Neural cell (in vitro differentiated cells): ENCODE data around the gene MYL12B. TPM values are rescaled to one million over a fixed set of nuclear protein-coding genes. Genes with fewer than 3 reads are reported as not detected.

Source experiments
- H2AFZ ChIP-seq: fragments of 200-600, 300-800 bp; sonication (generic), shearing (Covaris generic); 2 replicates; pipeline ENCODE4 v1.6.0; 2014; ENCODE audit warnings: low read depth, mild to moderate bottlenecking, antibody characterized with exemption, low read length, moderate library complexity
- H3F3A ChIP-seq: fragments of 200-600 bp; shearing (Covaris generic); 2 replicates; pipeline ENCODE4 v1.6.1; 2016; ENCODE audit warnings: mild to moderate bottlenecking, moderate library complexity, mixed read lengths, antibody characterized with exemption, low read length; ENCODE audit not compliant: insufficient read depth, poor library complexity, severe bottlenecking
- H3K27ac ChIP-seq: fragments of 200-600, 300-800 bp; sonication (generic), shearing (Covaris generic); 2 replicates; pipeline ENCODE4 v1.5.1; 2014; ENCODE audit warnings: mild to moderate bottlenecking, low read length, moderate library complexity
- H3K27me3 ChIP-seq: fragments of 300-800, 200-600 bp; sonication (generic), shearing (Covaris generic); 2 replicates; pipeline ENCODE4 v1.6.0; 2014; ENCODE audit warnings: mild to moderate bottlenecking, low read depth, low read length, moderate library complexity; ENCODE audit not compliant: insufficient read depth
- H3K36me3 ChIP-seq: fragments of 300-800, 200-600 bp; sonication (generic), shearing (Covaris generic); 2 replicates; pipeline ENCODE4 v1.5.1; 2014; ENCODE audit warnings: mild to moderate bottlenecking, antibody characterized with exemption, low read length, moderate library complexity; ENCODE audit not compliant: insufficient read depth
- H3K4me2 ChIP-seq: fragments of 300-800, 200-600 bp; sonication (generic), shearing (Covaris generic); 2 replicates; pipeline ENCODE4 v1.6.0; 2014; ENCODE audit warnings: mild to moderate bottlenecking, low read length
- H3K4me3 ChIP-seq: fragments of 300-800, 200-600 bp; sonication (generic), shearing (Covaris generic); 2 replicates; pipeline ENCODE4 v1.5.1; 2014; ENCODE audit warnings: mild to moderate bottlenecking, low read length, moderate library complexity
- H3K79me2 ChIP-seq: fragments of 200-600 bp; shearing (Covaris generic); replicated peaks from 2 replicates; pipeline ENCODE4 v1.6.0; 2014; ENCODE audit warnings: mild to moderate bottlenecking, low read length, moderate library complexity; ENCODE audit not compliant: insufficient read depth
- H3K9ac ChIP-seq: fragments of 300-800, 200-600 bp; sonication (generic), shearing (Covaris generic); 2 replicates; pipeline ENCODE4 v1.6.1; 2016; ENCODE audit warnings: mild to moderate bottlenecking, low read length, mixed read lengths
- H3K9me2 ChIP-seq: fragments of 200-600 bp; shearing (Covaris generic); 2 replicates; pipeline ENCODE4 v1.6.1; 2016; ENCODE audit warnings: mild to moderate bottlenecking, low read length, mixed read lengths; ENCODE audit not compliant: insufficient read depth
- H3K9me3 ChIP-seq: fragments of 200-600, 300-800 bp; sonication (generic), shearing (Covaris generic); 2 replicates; pipeline ENCODE4 v1.6.1; 2016; ENCODE audit warnings: mild to moderate bottlenecking, mixed run types, low read length, moderate library complexity, mixed read lengths
- H4K20me1 ChIP-seq: fragments of 200-600 bp; shearing (Covaris generic); 2 replicates; pipeline ENCODE4 v1.6.1; 2016; ENCODE audit warnings: mild to moderate bottlenecking, mixed run types; ENCODE audit not compliant: insufficient read depth
- EP300 ChIP-seq: fragments of 450-650 bp; conservative IDR thresholded peaks from 2 replicates; pipeline ENCODE4 v1.6.1; 2014; ENCODE audit warnings: antibody characterized with exemption, mild to moderate bottlenecking, moderate library complexity; ENCODE audit not compliant: poor library complexity, severe bottlenecking
- EZH2 ChIP-seq: fragments of 200-600, 300-800 bp; shearing (Covaris generic), sonication (generic); IDR thresholded peaks from 2 replicates; pipeline ENCODE4 v1.6.1; 2014; ENCODE audit warnings: antibody characterized with exemption, low read length, borderline replicate concordance, mild to moderate bottlenecking; ENCODE audit not compliant: insufficient read depth, poor library complexity, severe bottlenecking
- MXI1 ChIP-seq: fragments of 450-650 bp; conservative IDR thresholded peaks from 2 replicates; pipeline ENCODE4 v1.6.1; 2014; ENCODE audit warnings: antibody characterized with exemption, mild to moderate bottlenecking; ENCODE audit not compliant: poor library complexity, severe bottlenecking
- POLR2AphosphoS5 ChIP-seq: IDR thresholded peaks from 2 replicates; pipeline ENCODE4 v1.6.1; 2012
- RAD21 ChIP-seq: fragments of 450-650 bp; conservative IDR thresholded peaks from 2 replicates; pipeline ENCODE4 v1.6.1; 2014; ENCODE audit warnings: antibody characterized with exemption, mild to moderate bottlenecking, moderate library complexity
- REST ChIP-seq: IDR thresholded peaks from 2 replicates; pipeline ENCODE4 v1.6.1; 2012; ENCODE audit warnings: borderline replicate concordance
- SMC3 ChIP-seq: fragments of 450-650 bp; conservative IDR thresholded peaks from 2 replicates; pipeline ENCODE4 v1.6.1; 2014; ENCODE audit warnings: antibody characterized with exemption, mild to moderate bottlenecking, moderate library complexity; ENCODE audit not compliant: poor library complexity
- TAF1 ChIP-seq: IDR thresholded peaks from 2 replicates; pipeline ENCODE4 v1.6.1; 2012; ENCODE audit warnings: low read depth
- polyA plus RNA-seq: library from polyadenylated mRNA; depleted of rRNA; stranded (reverse); fragments of >200 nt; gene quantifications from 2 replicates; pipeline ENCODE4 v1.2.3, GENCODE V29; 2014
- TF ChIP-seq, protein P1 (sequence below): fragments of 450-650 bp; IDR thresholded peaks from 2 replicates; pipeline ENCODE4 v1.5.1; 2014; ENCODE audit warnings: antibody characterized with exemption, mild to moderate bottlenecking, moderate library complexity; ENCODE audit not compliant: poor library complexity, severe bottlenecking

The MYL12B gene
- polyA plus RNA-seq, 1 donor from 2014 or later: 384 TPM

GRCh38 chr18:3257627-3258120, 4.3 kb upstream of the MYL12B start:
- TF ChIP-seq TAF1: no peak
- no peak for TF ChIP-seq EZH2
- TF ChIP-seq MXI1: no peak
- TF ChIP-seq SMC3: no peak
- TF ChIP-seq, protein P1, sequence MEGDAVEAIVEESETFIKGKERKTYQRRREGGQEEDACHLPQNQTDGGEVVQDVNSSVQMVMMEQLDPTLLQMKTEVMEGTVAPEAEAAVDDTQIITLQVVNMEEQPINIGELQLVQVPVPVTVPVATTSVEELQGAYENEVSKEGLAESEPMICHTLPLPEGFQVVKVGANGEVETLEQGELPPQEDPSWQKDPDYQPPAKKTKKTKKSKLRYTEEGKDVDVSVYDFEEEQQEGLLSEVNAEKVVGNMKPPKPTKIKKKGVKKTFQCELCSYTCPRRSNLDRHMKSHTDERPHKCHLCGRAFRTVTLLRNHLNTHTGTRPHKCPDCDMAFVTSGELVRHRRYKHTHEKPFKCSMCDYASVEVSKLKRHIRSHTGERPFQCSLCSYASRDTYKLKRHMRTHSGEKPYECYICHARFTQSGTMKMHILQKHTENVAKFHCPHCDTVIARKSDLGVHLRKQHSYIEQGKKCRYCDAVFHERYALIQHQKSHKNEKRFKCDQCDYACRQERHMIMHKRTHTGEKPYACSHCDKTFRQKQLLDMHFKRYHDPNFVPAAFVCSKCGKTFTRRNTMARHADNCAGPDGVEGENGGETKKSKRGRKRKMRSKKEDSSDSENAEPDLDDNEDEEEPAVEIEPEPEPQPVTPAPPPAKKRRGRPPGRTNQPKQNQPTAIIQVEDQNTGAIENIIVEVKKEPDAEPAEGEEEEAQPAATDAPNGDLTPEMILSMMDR: no peak
- TF ChIP-seq POLR2AphosphoS5: no peak
- no peak for TF ChIP-seq EP300
- no peak for TF ChIP-seq RAD21
- no peak for TF ChIP-seq REST
- no peak overlapping the region for H3K9ac ChIP-seq
- peaks cover 4% of the 10 kb centered on the region for H3K79me2 ChIP-seq
- H4K20me1 ChIP-seq: no peaks in the 10 kb centered on the region
- no peaks in the 10 kb centered on the region for H3F3A ChIP-seq
- H3K9me3 ChIP-seq: no peaks in the 10 kb centered on the region
- no peak overlapping the region for H3K4me3 ChIP-seq
- H3K9me2 ChIP-seq: no peaks in the 10 kb centered on the region
- H3K36me3 ChIP-seq: no peaks in the 10 kb centered on the region
- H3K4me2 ChIP-seq: no peak overlapping the region
- no peak overlapping the region for H3K27ac ChIP-seq
- no peak overlapping the region for H2AFZ ChIP-seq
- no peaks in the 10 kb centered on the region for H3K27me3 ChIP-seq

DNA sequence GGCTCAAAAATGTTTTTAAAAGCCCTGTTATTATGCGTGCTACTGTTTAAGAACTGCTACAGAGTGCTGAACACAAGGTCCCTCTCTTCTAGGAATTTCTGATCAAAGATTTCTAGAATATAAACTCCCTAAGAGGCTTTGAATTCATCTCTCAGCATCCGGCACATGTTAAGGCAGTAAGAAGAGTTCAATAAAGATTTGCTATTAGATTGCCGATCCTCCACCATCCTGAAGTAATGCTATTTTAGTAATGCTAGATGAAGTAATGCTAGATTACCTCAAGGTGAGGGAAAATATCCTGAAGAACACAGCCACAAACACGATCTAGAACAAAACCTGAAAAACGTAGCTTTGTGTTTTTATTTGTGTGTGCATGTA, 949 bp upstream of the MYL12B start:
- Histone ChIP-seq H2AFZ (peak overlapping the region; percentile 98), H4K20me1 (peaks cover 4% of the 10 kb centered on the region), H3K9me2 (no peaks in the 10 kb centered on the region), H3K27ac (peak overlapping the region; percentile 81), H3K79me2 (peaks cover 37% of the 10 kb centered on the region), H3K4me2 (peak overlapping the region; percentile 76), H3F3A (no peaks in the 10 kb centered on the region), H3K9ac (peak overlapping the region; percentile 91), H3K36me3 (no peaks in the 10 kb centered on the region), H3K4me3 (peak overlapping the region; percentile 93), H3K9me3 (no peaks in the 10 kb centered on the region), H3K27me3 (no peaks in the 10 kb centered on the region)
- TF ChIP-seq MXI1: no peak
- TF ChIP-seq REST: no peak
- no peak for TF ChIP-seq TAF1
- no peak for TF ChIP-seq RAD21
- no peak for TF ChIP-seq EP300
- no peak for TF ChIP-seq POLR2AphosphoS5
- no peak for TF ChIP-seq SMC3
- TF ChIP-seq EZH2: no peak
- TF ChIP-seq, protein P1: no peak
